Right lobe of liver (tissue), 6 donors: ENCODE measurements around the gene IL1RL2. TPM values are rescaled to one million over a fixed set of nuclear protein-coding genes. Genes with fewer than 3 reads are reported as not detected.
A peak's percentile ranks its signal among the peaks of the same experiment; 100 is the strongest.

ENCODE experiments used
- ATAC-seq, 4 donors: fragments of 200-7000 bp; cut with Tn5 transposase; one replicate each; pipeline ENCODE4 v1.9.1; 2020; ENCODE audit warnings: mild to moderate bottlenecking in 4 of 4, moderate library complexity in 4 of 4
- DNase-seq, 3 donors: peaks; one replicate each; pipeline ENCODE4 v3.0.0-alpha.2; 2020
- H3K27ac ChIP-seq, 3 donors: fragments of 200-600 bp; one replicate each; pipeline ENCODE4 v1.8.0; 2022
- H3K27me3 ChIP-seq, 2 donors: fragments of 200-600 bp; one replicate each; pipeline ENCODE4 v1.8.0; 2022
- H3K36me3 ChIP-seq, 4 donors: fragments of 200-600 bp; sonication (generic) in 1 of 4; one replicate each; pipeline versions ENCODE4 v1.5.1 to v1.8.0; 2017 to 2022; ENCODE audit warnings: control low read depth in 1 of 4
- H3K4me1 ChIP-seq, 4 donors: fragments of 200-600 bp; sonication (generic) in 1 of 4; one replicate each; pipeline versions ENCODE4 v1.5.1 to v1.8.0; 2017 to 2022; ENCODE audit warnings: control low read depth in 1 of 4
- H3K4me3 ChIP-seq, 3 donors: fragments of 200-600 bp; one replicate each; pipeline ENCODE4 v1.8.0; 2022
- H3K9me3 ChIP-seq, 4 donors: fragments of 200-600 bp; sonication (generic) in 1 of 4; one replicate each; pipeline versions ENCODE4 v1.5.1 to v1.8.0; 2017 to 2022; ENCODE audit warnings: control low read depth in 1 of 4
- CTCF ChIP-seq, 4 donors: fragments of 200-600 bp in 3 of 4; fragments of 450-650 bp in 1 of 4; IDR thresholded peaks; one replicate each; pipeline versions ENCODE4 v1.5.1 to v1.8.0; 2016 to 2022; ENCODE audit warnings: antibody characterized with exemption in 4 of 4, mild to moderate bottlenecking in 2 of 4
- POLR2A ChIP-seq: fragments of 450-650 bp; IDR thresholded peaks from one replicate; pipeline ENCODE4 v1.6.1; 2017; ENCODE audit warnings: antibody characterized with exemption, mild to moderate bottlenecking
- WGBS: methylation state at CpG from one replicate; pipeline ENCODE4 v1.1.6; 2018; ENCODE audit warnings: low coverage, low lambda C conversion rate; ENCODE audit not compliant: insufficient coverage; ENCODE audit errors: missing lambda C conversion rate; 5-methylcytosine and 5-hydroxymethylcytosine counted together
- intact Hi-C, 2 donors: fragments of 100-400 bp; cut with DNase I; formaldehyde crosslinking; loops; one replicate each; pipeline versions ENCODE4 v1.11.2 to v1.14.1; 2022
- total RNA-seq, 6 experiments: library from RNA; depleted of rRNA in 2 of 6; stranded (reverse); fragments of >200 nt in 2 of 6; fragmentation: NEBNext Ultra II Directional in 3 of 6; extraction: Animal tissue kit (Norgen Biotek cat#: 25700) in 3 of 6; gene quantifications; one replicate each; pipeline versions ENCODE4 v1.1.0 to v1.2.4, GENCODE V29; 2016 to 2023
- donor health status: DM: no; HTN: yes; CAD: no.
- donor health status: DM: no; HTN: no; CAD: no.
- donor health status: DM: no; HTN: no; CAD: no.
- donor health status: DM: no; HTN: yes; CAD: no.
- donor health status: DM: no; HTN: yes; CAD: no.

Gene IL1RL2
- total RNA-seq, 6 experiments from 2014 or later = 1.2 to 3.1 (median 2.3) TPM

GRCh38 chr2:102226612-102227391 is 40.0 kb downstream of the IL1RL2 start:
- TF ChIP-seq POLR2A (no peak), CTCF (IDR thresholded peaks at IDR 0.05) (no peak)
- Histone ChIP-seq H3K4me3 (no peak overlapping the region), H3K27me3 (no peaks in the 10 kb centered on the region), H3K36me3 (no peaks in the 10 kb centered on the region), H3K9me3 (no peaks in the 10 kb centered on the region), H3K27ac (peak overlapping the region; percentile 57 to 82 (median 77)), H3K4me1 (peaks cover 0 to 19% (median 4%) of the 10 kb centered on the region in 4 donors)
- ATAC-seq (peak; percentile 3 to 49 (median 16)), DNase-seq (no peak)
- intact Hi-C loops = no loop called here
- WGBS = 53% methylated on average over 7 of the region's 7 CpGs

GRCh38 chr2:102229141-102229769 is 42.4 kb downstream of the IL1RL2 start:
- Histone ChIP-seq H3K36me3 (no peaks in the 10 kb centered on the region), H3K27me3 (no peaks in the 10 kb centered on the region), H3K9me3 (no peaks in the 10 kb centered on the region), H3K4me3 (no peak overlapping the region), H3K4me1 (peaks cover 0 to 19% (median 4%) of the 10 kb centered on the region in 4 donors), H3K27ac (no peak overlapping the region)
- ATAC-seq = no peak
- 83% methylated on average over 6 of the region's 6 CpGs for WGBS
- no peak for DNase-seq
- TF ChIP-seq POLR2A = no peak
- no peak for TF ChIP-seq CTCF (IDR thresholded peaks at IDR 0.05)
- intact Hi-C loops = no loop called here

GRCh38 chr2:102230410-102230909 is 43.6 kb downstream of the IL1RL2 start:
- DNase-seq (no peak), ATAC-seq (no peak)
- H3K36me3 ChIP-seq = no peaks in the 10 kb centered on the region
- no peaks in the 10 kb centered on the region for H3K9me3 ChIP-seq
- peaks cover 0 to 19% (median 4%) of the 10 kb centered on the region in 4 donors for H3K4me1 ChIP-seq
- no peaks in the 10 kb centered on the region for H3K27me3 ChIP-seq
- H3K4me3 ChIP-seq = no peak overlapping the region
- WGBS = 93% methylated on average over 2 of the region's 9 CpGs
- intact Hi-C loops = loop anchor here in 1 of 2 donors (10.0 kb wide), 1 partner anchor 46 kb away; the partner anchor contains the start of gene IL1RL2
- no peak overlapping the region for H3K27ac ChIP-seq
- TF ChIP-seq POLR2A (no peak), CTCF (IDR thresholded peaks at IDR 0.05) (no peak)

- Histone ChIP-seq H3K4me1 (peaks cover 0 to 2% (median 0%) of the 10 kb centered on the region in 4 donors), H3K27me3 (no peaks in the 10 kb centered on the region), H3K9me3 (no peaks in the 10 kb centered on the region), H3K4me3 (no peak overlapping the region), H3K36me3 (no peaks in the 10 kb centered on the region), H3K27ac (no peak overlapping the region)
- intact Hi-C loops = loop anchor here in 1 of 2 donors (10.0 kb wide), 1 partner anchor 49 kb away; the partner anchor contains the start of gene IL1RL2
- ATAC-seq = no peak
- 94% methylated on average over 10 of the region's 11 CpGs for WGBS
- no peak for DNase-seq
- TF ChIP-seq POLR2A = no peak
- no peak for TF ChIP-seq CTCF (IDR thresholded peaks at IDR 0.05)
Observed at GRCh38 chr2:102233132-102233884, 46.5 kb downstream of the IL1RL2 start.
